HG03139 (cell line): ENCODE data around the gene STK39.
A peak's percentile ranks its signal among the peaks of the same experiment; 100 is the strongest.
"Not testable (repeated sequence)": the region's sequence is repeated elsewhere in the genome, so short reads cannot be mapped to it uniquely, and the experiment has no call there.

ENCODE experiments used
- ATAC-seq: cut with Tn5 transposase; IDR thresholded peaks from one replicate; pipeline ENCODE4 v1.9.1; 2021; ENCODE audit not compliant: unreplicated experiment

STK39 gene

DNA sequence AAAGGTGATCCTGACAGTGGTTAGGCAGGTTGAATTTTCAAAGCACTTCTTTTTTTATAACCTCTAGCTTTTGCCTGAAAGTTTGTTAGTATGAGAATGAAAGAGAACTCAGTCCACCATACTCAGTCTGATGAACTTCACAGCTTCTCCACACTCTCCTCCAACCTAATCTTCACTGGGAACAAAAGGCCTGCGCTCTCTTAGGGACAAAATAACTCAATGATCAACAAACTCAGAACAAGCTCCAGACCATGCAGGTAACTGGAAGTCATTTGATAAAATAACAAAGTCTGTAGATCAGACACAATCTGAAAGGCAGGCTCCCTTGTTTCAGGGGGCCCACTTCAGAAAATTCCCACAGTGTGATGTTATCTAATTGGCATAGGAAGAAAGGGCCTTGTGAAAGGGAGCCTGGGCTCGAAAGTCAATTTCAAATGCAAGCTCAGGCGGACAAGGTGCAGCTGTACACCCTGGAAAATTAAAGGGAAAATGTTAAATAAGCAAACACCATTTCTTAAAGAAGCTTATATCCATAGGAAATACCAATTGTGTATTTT lies 142.2 kb downstream of the STK39 start:
- ATAC-seq: no peak

DNA sequence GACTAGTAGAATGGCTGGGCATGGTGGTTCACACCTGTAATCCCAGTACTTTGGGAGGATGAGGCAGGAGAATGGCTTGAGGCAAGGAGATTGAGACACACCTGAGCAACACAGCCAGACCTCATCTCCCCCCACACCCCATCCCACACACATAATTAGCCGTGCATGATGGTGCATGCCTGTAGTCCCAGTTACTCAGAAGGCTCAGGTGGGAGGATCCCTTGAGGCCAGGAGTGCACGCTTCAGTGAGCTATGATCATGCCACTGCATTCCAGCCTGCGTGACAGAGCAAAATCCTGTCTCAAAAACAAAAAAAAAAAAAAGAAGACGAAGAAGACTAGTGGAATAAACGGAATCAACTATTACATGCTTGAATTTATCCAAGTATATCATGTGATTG lies 150.0 kb downstream of the STK39 start:
- no peak for ATAC-seq

DNA sequence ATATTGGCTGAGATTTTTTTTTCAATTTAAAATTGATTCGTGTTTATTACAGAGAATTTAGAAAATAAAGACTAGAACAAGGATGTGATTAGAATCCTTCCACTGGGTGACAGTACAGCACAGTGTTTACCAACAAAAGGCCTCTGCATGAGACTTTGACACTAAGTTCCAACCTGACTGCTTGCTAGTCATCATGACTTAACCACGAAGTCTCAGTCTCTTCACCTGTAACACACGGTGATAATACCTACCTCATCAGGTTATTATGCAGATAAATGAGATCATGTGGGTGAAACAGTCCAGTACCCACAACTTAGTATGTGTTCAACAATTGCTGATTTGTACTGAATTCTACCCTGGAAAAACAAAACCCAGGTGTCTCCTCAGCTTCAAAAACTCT lies 151.2 kb downstream of the STK39 start:
- ATAC-seq: no peak

DNA sequence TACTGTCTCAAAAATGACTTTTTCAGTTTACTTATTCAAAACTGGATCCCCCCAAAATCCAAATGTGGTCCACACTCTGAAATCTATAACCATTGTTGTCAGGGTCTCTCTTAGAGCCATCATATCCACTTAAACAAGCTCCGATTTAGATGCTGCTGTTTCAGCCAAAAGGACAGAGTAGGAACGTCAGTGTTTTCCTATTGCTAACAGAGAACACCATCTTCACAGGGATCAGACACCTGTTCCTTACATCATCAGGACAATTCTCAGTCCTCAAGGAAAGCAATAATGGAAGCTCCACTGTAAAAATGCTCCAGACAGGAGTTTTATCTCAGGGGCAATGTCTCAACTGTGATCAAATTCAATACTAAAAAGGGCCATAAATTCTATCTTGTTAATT lies 155.4 kb downstream of the STK39 start:
- no peak for ATAC-seq

DNA sequence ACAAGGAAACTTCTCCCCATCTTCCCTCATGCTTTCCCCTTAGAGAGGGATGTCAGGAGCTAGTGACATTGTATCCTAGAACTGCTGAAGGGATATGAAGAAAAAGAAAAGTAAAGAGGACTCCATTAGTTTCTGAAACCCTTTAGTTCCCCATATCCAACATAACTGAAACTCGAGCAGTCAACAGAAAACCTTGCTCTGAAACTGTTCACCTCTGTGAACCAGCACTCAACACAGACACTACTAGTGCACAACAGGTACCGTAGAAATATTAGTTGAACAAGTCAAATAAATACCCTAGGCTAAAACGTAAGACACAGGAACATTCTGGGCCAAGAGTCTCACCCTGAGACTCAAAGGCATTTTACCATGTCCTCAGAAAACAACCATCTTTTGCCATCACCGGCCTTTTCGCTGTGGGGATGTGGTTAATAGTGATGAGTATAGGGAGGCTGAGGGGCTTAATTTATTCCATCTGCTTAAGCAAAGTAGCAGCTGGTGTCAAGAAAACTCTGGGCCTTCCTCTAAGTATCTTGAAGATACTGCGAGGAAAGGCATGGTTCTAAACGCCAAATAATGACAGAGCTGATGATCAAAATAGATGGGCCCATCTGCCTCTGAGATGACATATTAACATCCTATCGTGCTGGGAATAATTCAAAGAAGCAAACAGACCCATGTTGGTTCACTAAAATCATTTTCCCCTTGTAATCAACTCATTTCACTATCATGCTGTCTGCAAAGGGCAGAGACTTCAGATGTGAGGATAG lies 156.8 kb downstream of the STK39 start:
- ATAC-seq: peak; percentile 77

DNA sequence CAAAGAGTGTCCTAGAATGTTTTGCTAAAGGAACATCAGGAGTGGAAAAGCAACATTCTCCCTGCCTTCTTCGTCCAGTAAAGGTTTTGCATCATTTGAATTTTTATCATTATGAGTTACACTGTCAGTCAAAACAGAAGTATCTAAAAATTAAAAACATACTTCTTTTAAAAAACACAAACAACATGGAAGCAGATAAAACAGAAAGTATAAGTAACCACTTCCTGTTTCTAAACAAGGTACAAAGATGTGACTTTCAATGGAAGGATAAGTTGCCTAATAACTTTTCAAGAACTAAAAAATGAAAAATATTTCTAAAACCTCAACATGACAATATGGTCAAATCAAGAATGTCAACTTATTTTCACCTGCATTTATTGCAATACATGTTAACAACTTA lies 158.2 kb downstream of the STK39 start:
- no peak for ATAC-seq

DNA sequence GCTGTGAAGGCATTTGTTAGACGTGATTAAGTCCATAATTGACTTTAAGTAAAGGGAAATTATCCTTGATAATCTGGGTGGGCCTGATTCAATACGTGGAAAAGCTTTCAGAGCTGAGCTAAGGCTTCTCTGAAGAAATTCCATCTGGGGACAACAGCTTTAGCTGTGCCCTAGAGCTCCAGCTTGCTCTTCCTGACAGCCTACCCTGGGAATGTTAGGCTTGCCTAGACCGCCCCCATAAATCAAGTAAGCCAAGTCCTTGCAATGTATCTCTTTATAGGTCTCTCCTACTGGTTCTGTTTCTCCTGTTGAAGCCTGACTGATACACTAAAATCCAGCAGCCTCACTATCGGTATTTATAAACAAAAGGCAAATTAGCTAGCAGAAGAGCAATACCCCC lies 160.0 kb downstream of the STK39 start:
- no peak for ATAC-seq

DNA sequence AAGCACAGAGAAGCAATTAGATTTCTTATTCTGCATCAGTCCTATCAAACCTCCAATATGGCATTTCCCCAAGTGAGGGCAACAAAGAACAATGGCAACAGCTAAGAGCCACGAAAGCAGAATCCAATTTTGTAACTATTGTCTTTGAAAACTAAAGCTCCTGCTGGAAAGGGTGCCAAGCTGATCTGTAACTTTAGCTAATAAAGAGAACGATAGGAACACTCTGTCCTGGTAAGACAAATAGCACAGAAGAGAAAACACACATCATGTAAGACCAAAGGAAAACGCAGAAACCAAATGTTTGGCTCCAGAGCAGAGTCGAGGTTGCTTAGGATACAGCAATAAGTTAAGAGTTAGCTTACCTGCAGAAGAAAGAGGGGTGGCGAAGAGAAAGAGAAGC lies 160.5 kb downstream of the STK39 start:
- no peak for ATAC-seq

DNA sequence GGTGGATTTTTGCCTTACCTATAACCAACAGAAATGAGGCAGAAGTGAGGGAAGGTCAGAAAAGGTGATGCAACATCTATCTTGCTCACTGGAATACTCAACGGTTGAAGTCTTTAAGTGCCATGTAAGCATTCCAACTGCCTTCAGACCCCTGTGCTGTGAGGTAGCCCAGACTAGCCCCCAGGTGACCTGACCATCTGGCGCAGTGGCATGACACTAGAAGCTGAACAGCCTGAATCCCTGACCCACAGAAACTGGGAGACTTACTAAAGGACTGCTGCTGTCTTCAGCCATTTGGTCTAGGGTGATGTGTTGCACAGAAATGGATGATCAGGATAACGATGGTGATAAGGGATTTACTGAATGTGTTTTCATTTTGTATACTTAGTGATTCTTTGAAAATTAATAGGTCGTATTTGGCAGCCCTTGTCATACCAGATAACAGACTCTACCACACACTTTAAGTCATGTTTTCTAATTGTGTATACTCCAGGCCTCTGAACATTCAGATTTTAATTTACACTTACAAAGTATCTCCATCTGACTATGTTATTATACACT lies 161.5 kb downstream of the STK39 start:
- ATAC-seq: no peak

DNA sequence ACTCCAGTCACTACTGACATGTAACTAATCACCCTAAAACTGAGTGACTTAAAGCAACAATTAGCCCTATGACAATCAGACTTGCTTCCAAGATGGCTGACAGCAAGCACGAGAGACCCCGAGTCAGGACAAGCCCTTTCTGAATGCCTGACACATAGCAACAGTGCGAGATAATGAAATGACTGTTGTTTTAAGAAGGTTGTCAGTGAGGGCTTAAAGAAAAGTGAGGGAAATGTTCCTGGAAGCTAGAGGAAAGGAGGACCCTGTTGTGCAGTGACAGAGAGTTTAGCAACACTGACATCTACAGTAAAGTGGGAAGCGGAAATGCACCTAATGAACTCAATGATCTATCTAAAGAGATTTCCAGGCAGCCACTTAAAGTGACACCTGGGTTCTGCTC lies 163.1 kb downstream of the STK39 start:
- no peak for ATAC-seq

DNA sequence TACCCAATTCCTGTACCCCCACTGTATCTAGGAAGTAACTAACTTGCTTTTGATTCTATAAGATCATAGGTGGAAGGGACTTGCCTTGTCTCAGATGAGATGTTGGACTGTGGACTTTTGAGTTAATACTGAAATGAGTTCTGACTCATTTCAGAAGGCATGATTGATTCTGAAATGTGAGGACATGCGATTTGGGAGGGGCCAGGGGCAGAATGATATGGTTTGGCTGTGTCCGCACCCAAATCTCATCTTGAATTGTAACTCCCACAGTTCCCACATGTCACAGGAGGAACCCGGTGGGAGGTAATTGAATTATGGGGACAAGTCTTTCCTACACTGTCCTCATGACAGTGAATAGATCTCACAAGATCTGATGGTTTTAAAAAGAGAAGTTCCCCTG lies 165.9 kb downstream of the STK39 start:
- not testable (repeated sequence) for ATAC-seq

DNA sequence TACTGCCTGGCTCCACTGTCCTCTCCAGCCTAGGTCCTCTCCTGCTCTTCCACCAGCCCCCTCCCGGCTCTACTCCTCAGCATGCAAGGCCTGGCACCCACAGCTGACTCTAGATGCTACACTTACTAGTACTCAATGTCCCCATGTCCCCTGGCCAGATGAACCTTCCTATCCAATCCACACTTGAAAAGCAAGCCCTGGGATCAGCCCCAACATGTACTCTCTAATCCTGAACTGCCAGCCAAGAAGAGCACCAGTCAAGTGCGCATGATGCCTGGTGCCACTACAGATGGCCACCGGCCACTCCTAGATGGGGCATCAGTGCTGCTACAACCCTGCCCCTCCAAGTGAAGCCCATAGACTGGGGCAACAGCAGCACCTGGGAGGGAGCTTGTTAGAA lies 168.2 kb downstream of the STK39 start:
- ATAC-seq: no peak

DNA sequence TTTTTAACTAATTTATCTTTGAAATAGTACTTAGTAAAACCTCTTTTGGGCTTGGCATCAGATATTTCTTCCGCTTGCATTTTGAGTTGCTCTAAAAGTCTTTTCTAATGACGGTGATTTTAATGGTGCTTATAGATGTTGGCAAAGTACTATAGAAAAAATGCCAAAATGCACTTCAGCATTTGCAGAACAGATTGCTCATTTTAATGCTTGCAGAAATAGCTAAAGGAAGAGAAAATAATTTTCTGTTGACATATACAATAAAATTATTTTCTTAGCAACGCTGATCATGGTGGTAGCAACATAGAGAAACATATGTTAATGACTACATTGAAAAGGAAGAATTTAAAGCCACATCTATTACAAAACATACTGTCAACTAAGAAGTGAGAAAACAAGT lies 170.7 kb downstream of the STK39 start:
- no peak for ATAC-seq

DNA sequence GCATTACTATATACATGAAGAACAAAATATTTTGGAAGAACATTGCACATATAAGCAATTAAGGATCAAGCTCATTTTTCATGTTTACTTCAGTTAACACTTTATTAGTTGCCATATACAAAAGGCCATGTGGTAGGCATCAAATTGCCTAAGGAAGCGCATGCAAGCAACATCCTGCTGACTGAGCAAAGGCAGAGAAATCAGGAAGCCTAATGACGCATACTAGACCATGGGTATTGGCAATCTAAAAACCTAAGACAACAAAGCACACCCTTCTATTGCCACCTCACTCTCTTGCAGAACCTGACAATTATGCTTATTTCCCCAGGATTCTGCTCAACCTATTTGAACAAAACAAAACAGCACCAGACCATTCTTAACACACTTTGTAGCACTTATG lies 171.9 kb downstream of the STK39 start:
- no peak for ATAC-seq

DNA sequence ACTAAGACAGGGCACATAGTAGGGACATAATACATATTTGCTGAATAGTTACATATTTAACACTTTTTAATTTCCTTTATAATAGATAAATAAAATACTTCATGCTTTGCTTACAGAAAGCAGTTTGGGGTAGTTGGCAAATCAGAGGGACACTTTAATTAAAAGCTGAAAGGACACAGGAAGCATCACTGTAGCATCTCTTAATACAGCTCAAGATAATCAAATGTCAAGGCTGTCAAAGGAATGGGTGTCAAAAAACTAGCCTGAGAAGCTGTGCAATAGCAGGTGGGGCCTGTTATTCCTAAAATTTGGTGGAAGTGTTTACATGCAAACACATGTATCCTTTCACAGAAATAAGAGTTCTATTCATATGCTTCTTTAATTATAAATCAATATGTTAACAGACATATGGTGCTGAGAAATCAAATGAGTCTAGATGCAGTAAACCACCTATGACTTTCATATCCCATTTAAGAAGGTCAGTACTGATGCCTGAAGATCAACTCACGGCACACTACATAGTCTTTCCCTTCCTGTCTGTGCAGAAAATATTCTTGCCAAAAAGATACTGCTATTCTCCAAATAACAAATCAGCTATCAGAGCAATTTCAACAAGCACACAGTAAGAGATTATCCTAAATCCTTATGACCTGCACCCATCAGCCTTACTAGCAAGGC lies 174.6 kb downstream of the STK39 start:
- no peak for ATAC-seq

DNA sequence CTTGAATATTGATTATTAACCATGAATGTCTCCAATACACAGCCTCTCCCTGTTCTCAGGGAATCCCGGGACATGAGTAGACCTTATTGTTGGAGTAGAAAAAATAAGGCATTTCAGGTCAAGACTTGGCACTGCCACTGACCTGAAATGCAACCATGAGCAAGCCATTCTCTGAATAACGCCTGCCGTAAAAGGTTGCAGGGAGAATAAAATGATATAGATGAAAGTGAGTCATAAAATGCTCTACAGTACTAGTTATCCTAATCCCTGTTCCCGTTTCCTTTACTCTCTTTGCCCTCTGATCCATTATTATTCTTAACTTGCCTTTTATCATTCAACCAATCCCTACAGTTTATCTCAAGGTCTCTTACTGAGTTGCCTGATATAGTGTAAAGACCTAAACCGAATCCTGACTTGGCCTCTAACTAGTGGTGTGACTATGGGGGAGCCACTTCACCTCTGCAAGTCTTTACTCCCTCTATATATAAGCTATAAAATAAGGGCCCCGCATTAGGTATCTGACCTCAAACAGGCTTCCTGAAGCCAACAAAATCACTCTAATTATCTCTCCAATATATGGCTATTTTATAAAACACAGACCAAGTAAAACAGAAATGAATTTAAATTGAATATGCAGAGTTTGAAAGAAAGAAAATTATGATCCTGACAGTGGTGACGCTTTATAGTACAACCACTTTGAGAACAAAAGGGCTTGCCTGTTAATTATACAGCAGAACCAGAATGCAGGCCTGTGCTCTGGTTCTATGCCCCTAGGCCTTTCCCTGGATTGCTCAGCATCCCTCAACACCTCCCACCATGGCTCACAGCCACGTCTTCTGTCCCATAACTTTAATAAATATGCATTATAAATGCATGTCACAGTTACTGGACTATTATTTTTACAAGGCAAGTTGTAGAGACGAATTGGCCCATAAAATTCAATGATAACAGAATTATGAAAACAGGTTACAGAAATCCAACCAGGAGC lies 183.1 kb downstream of the STK39 start:
- ATAC-seq: no peak

DNA sequence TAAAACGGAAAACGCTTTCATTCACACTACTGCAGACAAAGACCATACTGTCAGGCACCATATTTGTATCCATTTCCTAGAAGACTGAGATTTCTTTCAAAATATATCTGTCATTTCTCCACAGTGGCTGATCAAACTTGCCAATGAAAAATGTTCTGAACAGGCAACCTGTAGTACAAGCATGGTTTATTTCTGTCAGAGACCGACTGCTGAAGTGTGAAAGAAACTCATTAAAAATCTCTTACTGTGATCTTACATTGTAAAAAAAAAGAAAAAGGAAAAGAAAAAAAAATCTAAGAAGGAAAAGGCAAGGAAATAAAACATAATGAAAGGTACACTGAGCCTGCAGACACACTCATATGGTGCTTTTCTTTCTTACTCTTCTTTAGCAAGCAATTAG lies 184.5 kb downstream of the STK39 start:
- ATAC-seq: no peak

DNA sequence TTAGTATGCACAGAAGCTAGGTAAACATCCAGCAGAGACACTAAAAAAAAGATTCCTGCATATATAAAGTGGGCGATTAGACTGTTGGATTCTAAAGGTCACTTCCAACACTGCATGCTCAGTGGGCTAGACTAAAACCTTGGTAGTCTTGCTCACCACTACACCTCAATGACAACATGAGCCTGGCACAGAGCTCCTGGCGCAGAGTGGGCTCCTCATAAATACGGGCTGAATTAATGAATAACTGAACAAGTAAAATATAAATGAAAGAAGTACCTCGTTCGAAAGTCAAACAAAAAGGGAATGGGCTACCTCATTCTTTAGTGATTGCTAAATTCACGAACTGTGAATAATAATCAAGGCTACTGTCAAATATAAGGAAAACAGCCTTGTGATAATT lies 185.3 kb downstream of the STK39 start:
- ATAC-seq: no peak

DNA sequence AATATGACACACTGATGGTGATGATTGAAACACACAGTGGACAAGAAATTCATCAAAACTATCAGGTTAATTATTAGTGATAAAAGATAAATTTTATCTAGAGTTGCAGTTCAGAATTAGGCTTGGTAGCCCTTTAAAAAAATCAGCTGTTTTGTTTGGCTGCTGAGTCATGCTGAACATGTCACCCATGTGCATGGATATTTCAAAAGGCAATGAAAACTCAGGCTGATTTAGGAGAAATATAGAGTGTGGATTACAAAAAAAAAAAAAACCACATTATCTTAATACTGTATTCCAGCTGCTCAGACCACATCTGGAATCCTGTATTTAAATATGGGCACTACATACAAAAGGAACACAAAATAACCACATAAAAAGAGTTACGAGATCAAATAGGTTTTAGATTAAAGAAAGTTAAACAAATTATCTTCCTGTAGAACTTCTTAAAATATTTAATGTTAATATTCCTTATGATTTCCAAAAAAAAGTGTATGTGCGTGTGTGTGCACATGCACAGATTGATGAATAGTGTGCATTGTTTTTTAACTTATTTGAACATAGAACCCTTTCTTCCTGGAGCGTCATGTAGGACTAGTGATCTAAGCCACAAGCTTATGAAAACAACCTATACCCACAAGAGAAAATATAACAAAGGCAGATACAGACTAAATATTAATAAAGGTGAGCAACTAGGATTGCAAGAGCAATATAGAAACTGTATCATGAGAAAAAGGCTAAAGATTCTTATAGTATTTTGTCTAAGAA lies 186.2 kb downstream of the STK39 start:
- no peak for ATAC-seq

DNA sequence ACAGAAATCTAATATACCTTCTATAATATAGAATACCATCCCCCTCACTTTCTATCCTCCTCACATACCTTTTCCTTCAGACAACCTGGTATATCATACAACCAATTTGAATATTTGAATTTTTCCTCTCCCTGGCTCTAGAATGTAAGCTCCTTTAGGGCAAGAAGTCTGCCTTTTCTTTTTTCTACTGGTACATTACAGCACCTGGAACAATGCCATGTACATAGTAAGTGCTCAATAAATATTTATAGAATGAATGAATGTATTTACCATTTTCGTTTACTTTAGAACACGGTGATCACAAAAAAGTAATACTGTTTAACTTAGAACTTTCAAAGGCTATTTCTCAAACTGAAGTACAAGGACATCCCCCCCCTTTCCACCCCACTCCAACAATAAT lies 187.6 kb downstream of the STK39 start:
- ATAC-seq: no peak
